ENCODE data around the gene NANS.

GRCh38 chr9:98021306-98022040 lies 35.1 kb upstream of the NANS start:
- TF ChIP-seq CTCF (IDR thresholded peaks at IDR 0.05; ENCODE audit: low read depth, low read length, missing input control) = no peak
- TF ChIP-seq ZBTB33 (IDR thresholded peaks at IDR 0.05) = no peak
- TF ChIP-seq TAF1 (conservative IDR thresholded peaks at IDR 0.05) = no peak
- TF ChIP-seq EGR1 (IDR thresholded peaks at IDR 0.05; ENCODE audit: low read depth in 2 of 2) = no peak
- TF ChIP-seq REST (IDR thresholded peaks at IDR 0.05) = no peak
- no peak for TF ChIP-seq ATF3 (IDR thresholded peaks at IDR 0.05)
